Right atrium auricular region (tissue), 2 donors: ENCODE measurements around the gene PRKCI. TPM values are rescaled to one million over a fixed set of nuclear protein-coding genes. Genes with fewer than 3 reads are reported as not detected.
"Not testable (repeated sequence)": the region's sequence is repeated elsewhere in the genome, so short reads cannot be mapped to it uniquely, and the experiment has no call there.

Experiments used
- DNase-seq: peaks from one replicate; pipeline ENCODE4 v3.0.0-alpha.2; 2019; ENCODE audit warnings: low spot score
- H3K27ac ChIP-seq, 2 donors: fragments of 200-600 bp; sonication (generic); 1 replicate in 1 of 2; 2 replicates in 1 of 2; pipeline ENCODE4 v1.5.1; 2016 to 2019
- H3K27me3 ChIP-seq, 2 donors: fragments of 200-600 bp; sonication (generic); one replicate each; pipeline versions ENCODE4 v1.5.1 to v1.6.0; 2017 to 2019
- H3K36me3 ChIP-seq: fragments of 200-600 bp; sonication (generic); one replicate; pipeline ENCODE4 v1.5.1; 2016
- H3K4me1 ChIP-seq, 2 donors: fragments of 200-600 bp; sonication (generic); one replicate each; pipeline versions ENCODE4 v1.5.1 to v1.6.0; 2017 to 2019
- H3K4me3 ChIP-seq, 2 donors: fragments of 200-600 bp; sonication (generic); 1 replicate in 1 of 2; 2 replicates in 1 of 2; pipeline ENCODE4 v1.5.1; 2017 to 2019; ENCODE audit warnings: mild to moderate bottlenecking in 1 of 2, moderate library complexity in 1 of 2
- H3K9me3 ChIP-seq, 2 donors: fragments of 200-600 bp; sonication (generic); one replicate each; pipeline ENCODE4 v1.5.1; 2019
- total RNA-seq, 2 donors: library from RNA; depleted of rRNA; stranded (reverse); fragments of >200 nt; gene quantifications; one replicate each; pipeline ENCODE4 v1.1.0, GENCODE V29; 2016
- TF ChIP-seq, protein P1 (sequence below), 2 donors: fragments of 200-600 bp; sonication (generic); IDR thresholded peaks; one replicate each; pipeline ENCODE4 v1.5.1; 2019; ENCODE audit warnings: antibody characterized with exemption in 2 of 2

The PRKCI gene
- total RNA-seq, 2 donors from 2014 or later, result 17.4 to 20.0 TPM

DNA sequence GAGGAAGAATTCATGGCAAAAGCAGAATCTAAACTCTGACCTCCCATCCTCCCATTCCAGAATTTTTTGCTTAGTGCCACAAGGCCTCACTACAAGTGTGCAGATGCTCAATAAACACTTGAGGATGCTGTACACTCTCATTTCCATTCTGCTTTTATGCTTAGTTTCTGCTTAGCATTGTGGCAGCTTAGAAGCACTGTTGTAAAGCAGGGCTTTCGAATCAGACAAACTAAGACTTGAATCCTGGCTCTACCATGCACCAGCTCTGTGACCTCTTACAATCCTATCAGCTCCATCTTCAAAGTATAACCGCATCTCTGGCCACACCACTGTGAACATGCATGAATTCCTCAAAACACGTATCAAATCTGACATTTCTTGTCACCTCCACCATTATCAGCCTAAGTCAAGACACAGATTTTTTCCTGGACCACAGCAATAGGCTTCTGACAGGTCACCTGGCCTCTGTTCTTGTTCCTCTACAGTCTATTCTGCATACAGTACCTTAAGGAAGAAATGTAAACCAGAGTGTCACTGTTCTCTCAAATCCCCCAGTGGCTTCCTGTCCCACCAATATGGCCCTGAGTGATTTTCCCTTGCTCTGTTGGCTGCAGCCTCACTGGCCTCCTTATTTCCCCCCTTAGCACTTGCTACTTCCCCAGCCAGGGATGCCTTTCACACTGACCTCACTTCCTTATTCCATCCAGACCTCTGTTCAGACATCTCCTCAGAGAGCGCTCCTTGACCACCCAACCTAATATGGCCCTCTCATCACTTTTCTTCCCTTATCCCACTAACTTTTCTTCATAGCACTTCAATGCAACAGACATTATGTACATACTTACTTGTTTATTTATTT, 32.6 kb upstream of the PRKCI start:
- Histone ChIP-seq H3K27me3 (no peaks in the 10 kb centered on the region), H3K9me3 (no peaks in the 10 kb centered on the region), H3K36me3 (no peaks in the 10 kb centered on the region), H3K27ac (no peak overlapping the region), H3K4me3 (no peak overlapping the region), H3K4me1 (no peaks in the 10 kb centered on the region)
- TF ChIP-seq, protein P1, sequence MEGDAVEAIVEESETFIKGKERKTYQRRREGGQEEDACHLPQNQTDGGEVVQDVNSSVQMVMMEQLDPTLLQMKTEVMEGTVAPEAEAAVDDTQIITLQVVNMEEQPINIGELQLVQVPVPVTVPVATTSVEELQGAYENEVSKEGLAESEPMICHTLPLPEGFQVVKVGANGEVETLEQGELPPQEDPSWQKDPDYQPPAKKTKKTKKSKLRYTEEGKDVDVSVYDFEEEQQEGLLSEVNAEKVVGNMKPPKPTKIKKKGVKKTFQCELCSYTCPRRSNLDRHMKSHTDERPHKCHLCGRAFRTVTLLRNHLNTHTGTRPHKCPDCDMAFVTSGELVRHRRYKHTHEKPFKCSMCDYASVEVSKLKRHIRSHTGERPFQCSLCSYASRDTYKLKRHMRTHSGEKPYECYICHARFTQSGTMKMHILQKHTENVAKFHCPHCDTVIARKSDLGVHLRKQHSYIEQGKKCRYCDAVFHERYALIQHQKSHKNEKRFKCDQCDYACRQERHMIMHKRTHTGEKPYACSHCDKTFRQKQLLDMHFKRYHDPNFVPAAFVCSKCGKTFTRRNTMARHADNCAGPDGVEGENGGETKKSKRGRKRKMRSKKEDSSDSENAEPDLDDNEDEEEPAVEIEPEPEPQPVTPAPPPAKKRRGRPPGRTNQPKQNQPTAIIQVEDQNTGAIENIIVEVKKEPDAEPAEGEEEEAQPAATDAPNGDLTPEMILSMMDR (IDR thresholded peaks at IDR 0.05), result peak in 1 of 2 donors; percentile 1
- no peak for DNase-seq

DNA sequence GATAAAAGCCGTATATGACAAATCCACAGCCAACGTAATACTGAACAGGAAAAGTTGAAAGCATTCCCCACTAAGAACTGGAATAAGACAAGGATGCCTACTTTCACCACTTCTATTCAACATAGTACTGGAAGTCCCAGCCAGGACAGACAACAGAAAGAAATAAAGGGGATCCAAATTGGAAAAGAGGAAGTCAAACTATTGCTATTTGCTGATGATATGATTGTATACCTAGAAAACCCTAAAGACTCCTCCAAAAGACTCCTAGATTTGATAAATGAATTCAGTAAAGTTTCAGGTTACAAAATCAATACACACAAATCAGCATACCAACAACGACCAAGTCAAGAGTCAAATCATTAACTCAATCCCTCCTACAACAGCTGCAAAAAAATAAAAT, 26.5 kb upstream of the PRKCI start:
- H3K36me3 ChIP-seq, DNase-seq: not testable (repeated sequence)

DNA sequence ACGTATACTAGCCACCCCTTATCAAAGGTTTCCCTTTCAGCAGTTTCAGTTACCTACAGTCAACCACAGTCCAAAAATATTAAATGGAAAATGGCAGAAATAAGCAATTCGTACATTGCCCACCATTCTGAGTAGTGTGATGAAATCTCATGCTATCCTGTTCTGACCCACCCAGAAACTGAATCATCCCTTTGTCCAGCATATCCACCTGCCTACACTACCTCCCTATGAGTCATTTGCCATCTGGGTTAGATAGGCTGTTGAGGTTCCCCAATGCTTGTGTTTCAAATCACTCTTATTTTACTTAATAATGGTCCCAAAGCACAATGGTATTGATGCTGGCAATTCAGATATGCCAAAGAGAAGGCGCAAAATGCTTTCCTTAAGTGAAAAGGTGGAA, 25.4 kb upstream of the PRKCI start:
- H3K27ac ChIP-seq, result no peak overlapping the region
- TF ChIP-seq, protein P1 (IDR thresholded peaks at IDR 0.05), result no peak
- no peaks in the 10 kb centered on the region for H3K27me3 ChIP-seq
- no peaks in the 10 kb centered on the region for H3K9me3 ChIP-seq
- DNase-seq, result no peak
- no peak overlapping the region for H3K4me3 ChIP-seq
- no peaks in the 10 kb centered on the region for H3K36me3 ChIP-seq
- no peaks in the 10 kb centered on the region for H3K4me1 ChIP-seq

More for the DNA sequence above, 26.5 kb upstream of the PRKCI start:
- not testable (repeated sequence) for H3K27ac ChIP-seq, H3K4me3 ChIP-seq, H3K4me1 ChIP-seq, H3K27me3 ChIP-seq, H3K9me3 ChIP-seq

DNA sequence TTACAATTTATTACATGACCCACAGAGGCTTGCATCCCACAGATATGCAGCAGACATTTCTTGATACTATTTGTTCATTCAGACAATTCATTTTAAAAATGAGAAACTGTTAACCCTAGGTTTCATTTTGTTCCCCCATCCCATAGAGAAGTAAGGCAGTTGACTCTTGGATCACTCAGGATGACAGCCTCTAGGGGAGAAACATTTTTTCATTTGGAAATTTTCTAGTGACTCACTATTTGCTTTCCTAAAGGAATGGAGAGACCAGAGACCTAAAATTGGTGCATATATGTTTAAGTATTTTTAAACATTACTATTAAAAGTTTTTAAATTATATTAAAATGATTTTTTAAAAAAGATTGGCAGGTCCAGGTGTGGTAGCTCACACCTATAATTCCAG, 21.2 kb upstream of the PRKCI start:
- H3K9me3 ChIP-seq, result no peaks in the 10 kb centered on the region
- no peak overlapping the region for H3K27ac ChIP-seq
- H3K4me1 ChIP-seq, result no peaks in the 10 kb centered on the region
- H3K27me3 ChIP-seq, result no peaks in the 10 kb centered on the region
- DNase-seq, result no peak
- TF ChIP-seq, protein P1 (IDR thresholded peaks at IDR 0.05), result no peak
- H3K4me3 ChIP-seq, result no peak overlapping the region
- no peaks in the 10 kb centered on the region for H3K36me3 ChIP-seq

DNA sequence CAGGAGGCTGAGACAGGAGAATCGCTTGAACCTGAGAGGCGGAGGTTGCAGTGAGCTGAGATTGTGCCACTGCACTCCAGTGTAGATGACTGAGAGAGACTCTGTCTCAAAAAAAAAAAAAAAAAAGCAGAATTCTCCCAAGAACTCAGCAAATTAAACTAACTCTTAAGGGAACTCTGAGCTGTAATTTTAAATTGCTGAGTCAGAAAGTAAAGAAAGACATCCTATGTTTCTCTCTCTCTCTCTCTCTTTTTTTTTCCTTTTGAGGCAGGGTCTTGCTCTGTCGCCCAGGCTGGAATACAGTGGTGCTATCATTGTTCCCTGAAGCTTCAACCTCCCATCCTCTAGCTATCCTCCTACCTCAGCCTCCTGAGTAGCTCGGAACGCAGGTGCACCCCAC, 20.7 kb upstream of the PRKCI start:
- no peaks in the 10 kb centered on the region for H3K36me3 ChIP-seq

DNA sequence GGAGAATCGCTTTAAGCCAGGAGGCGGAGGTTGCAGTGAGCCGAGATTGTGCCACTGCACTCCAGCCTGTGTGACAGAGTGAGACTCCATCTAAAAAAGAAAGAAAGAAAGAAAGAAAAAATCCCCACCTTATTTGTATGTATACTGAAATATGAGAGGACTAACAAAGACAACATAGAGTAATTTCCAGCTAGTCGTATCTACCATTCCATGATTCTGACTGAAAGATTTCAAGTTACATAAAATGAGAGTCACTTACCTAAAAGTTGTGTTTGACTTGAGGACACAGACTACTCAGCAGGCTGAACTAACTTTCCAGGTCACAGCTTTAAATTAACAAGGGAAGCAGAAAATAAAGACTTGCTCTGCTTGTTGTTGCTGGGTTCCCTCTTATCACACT, 18.8 kb upstream of the PRKCI start:
- no peaks in the 10 kb centered on the region for H3K4me1 ChIP-seq
- no peaks in the 10 kb centered on the region for H3K27me3 ChIP-seq
- H3K27ac ChIP-seq, result no peak overlapping the region
- H3K4me3 ChIP-seq, result no peak overlapping the region
- no peaks in the 10 kb centered on the region for H3K9me3 ChIP-seq
- TF ChIP-seq, protein P1 (IDR thresholded peaks at IDR 0.05), result no peak
- no peak for DNase-seq
- no peaks in the 10 kb centered on the region for H3K36me3 ChIP-seq

More for the DNA sequence above, 20.7 kb upstream of the PRKCI start:
- Histone ChIP-seq H3K27me3 (no peaks in the 10 kb centered on the region), H3K4me1 (no peaks in the 10 kb centered on the region), H3K27ac (no peak overlapping the region), H3K9me3 (no peaks in the 10 kb centered on the region), H3K4me3 (no peak overlapping the region)
- no peak for DNase-seq
- TF ChIP-seq, protein P1 (IDR thresholded peaks at IDR 0.05), result no peak
